Activated T-helper 1 cell treated with anti-CD3 and anti-CD28 coated beads, Interleukin-12 subunit alpha, Interleukin-12 subunit beta, Interleukin-2, Interleukin-4 antibody, amounts not matched to agents 30 ng/mL and 10 ng/mL and 1 ng/mL, durations not matched to agents 14 hours and 24 hours and 36 hours (primary cell): ENCODE results near the gene RIOK2. TPM values are rescaled to one million over a fixed set of nuclear protein-coding genes. Genes with fewer than 3 reads are reported as not detected.

Experiments used
- DNase-seq: peaks from one replicate; pipeline ENCODE4 v3.0.0; 2021; ENCODE audit warnings: low spot score
- H3K27ac Mint-ChIP-seq: one replicate; pipeline ENCODE4 v1.8.0; 2021; ENCODE audit warnings: mild to moderate bottlenecking, mixed read lengths
- H3K27me3 Mint-ChIP-seq: one replicate; pipeline ENCODE4 v1.8.0; 2022; ENCODE audit warnings: mild to moderate bottlenecking, moderate library complexity, mixed read lengths; ENCODE audit not compliant: insufficient read depth
- H3K36me3 Mint-ChIP-seq: one replicate; pipeline ENCODE4 v1.8.0; 2021; ENCODE audit warnings: low read depth, mixed read lengths
- H3K4me1 Mint-ChIP-seq: one replicate; pipeline ENCODE4 v1.8.0; 2021; ENCODE audit warnings: low read depth, mixed read lengths
- H3K4me3 Mint-ChIP-seq: one replicate; pipeline ENCODE4 v1.8.0; 2021; ENCODE audit warnings: mild to moderate bottlenecking, moderate library complexity, mixed read lengths
- H3K9me3 Mint-ChIP-seq: one replicate; pipeline ENCODE4 v1.8.0; 2021; ENCODE audit warnings: mixed read lengths
- intact Hi-C: fragments of 100-400 bp; cut with micrococcal nuclease; formaldehyde crosslinking; loops from one replicate; pipeline ENCODE4 v1.15.1; 2024
- total RNA-seq: library from RNA; stranded (reverse); gene quantifications from 2 replicates; pipeline ENCODE4 v1.2.3, GENCODE V29; 2022

Gene RIOK2
- 37.2 and 47.2 TPM in 2 replicates for total RNA-seq

- peak within 1 kb of the TSS; percentile 100 for H3K27ac Mint-ChIP-seq
- H3K4me3 Mint-ChIP-seq, result peak within 1 kb of the TSS; percentile 91
- H3K4me1 Mint-ChIP-seq, result peaks cover 42% of the 10 kb centered on the region
- intact Hi-C loops, result loop anchor here (1.0 to 10.0 kb wide), 12 partner anchors 21 to 1744 kb away; partner anchors contain the start of genes CAST, ELL2, ERAP1 and RFESD
- peaks cover 7% of the 10 kb centered on the region for H3K9me3 Mint-ChIP-seq
- DNase-seq, result peak; percentile 86
- H3K27me3 Mint-ChIP-seq, result peaks cover 9% of the 10 kb centered on the region
- peaks cover 29% of the 10 kb centered on the region for H3K36me3 Mint-ChIP-seq
Measured at GRCh38 chr5:97183100-97183929, at the start of gene RIOK2. Gene RIOK2 (minus strand): TSS chr5:97183247. CDS start chr5:97183191, 56 bp downstream.

- no peak overlapping the region for H3K4me3 Mint-ChIP-seq
- intact Hi-C loops, result loop anchor here (1.0 to 2.0 kb wide), 3 partner anchors 304 to 1565 kb away; no protein-coding TSS in a partner anchor
- DNase-seq, result peak; percentile 8
Measured at GRCh38 chr5:97231025-97231636, 48.1 kb upstream of the RIOK2 start.

GRCh38 chr5:97229688-97230285 lies 46.7 kb upstream of the RIOK2 start:
- H3K4me3 Mint-ChIP-seq, result no peak overlapping the region
- H3K27me3 Mint-ChIP-seq, result peaks cover 2% of the 10 kb centered on the region
- no peak for DNase-seq
- intact Hi-C loops, result loop anchor here (2.0 kb wide), 2 partner anchors 305 to 1119 kb away; no protein-coding TSS in a partner anchor
- H3K27ac Mint-ChIP-seq, result no peak overlapping the region
- no peaks in the 10 kb centered on the region for H3K36me3 Mint-ChIP-seq
- no peaks in the 10 kb centered on the region for H3K4me1 Mint-ChIP-seq
- H3K9me3 Mint-ChIP-seq, result no peaks in the 10 kb centered on the region

More at GRCh38 chr5:97231025-97231636, 48.1 kb upstream of the RIOK2 start:
- Mint-ChIP-seq H3K36me3 (no peaks in the 10 kb centered on the region), H3K4me1 (no peaks in the 10 kb centered on the region), H3K27me3 (peaks cover 2% of the 10 kb centered on the region), H3K27ac (no peak overlapping the region), H3K9me3 (no peaks in the 10 kb centered on the region)

- no peak for DNase-seq
- intact Hi-C loops, result no loop called here
Measured at GRCh38 chr5:97229196-97229595, 46.1 kb upstream of the RIOK2 start.

DNA sequence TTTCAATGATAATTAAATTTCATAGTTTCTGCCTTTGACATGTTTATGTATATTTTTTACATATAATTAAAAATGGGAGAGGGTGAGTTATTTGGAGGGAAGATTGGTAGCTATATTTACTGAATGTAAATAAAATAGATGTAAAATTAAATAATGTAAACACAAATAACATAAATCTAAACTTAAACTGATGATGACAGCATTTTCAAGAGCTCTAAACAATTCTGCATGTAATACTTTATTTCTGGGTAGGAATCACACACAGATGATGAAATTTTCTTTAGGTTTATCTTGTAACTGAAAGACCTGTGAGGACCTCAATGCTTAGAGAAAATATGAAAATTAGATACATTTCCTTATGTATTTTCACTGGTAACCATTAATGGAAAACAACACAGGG lies 42.2 kb upstream of the RIOK2 start:
- no peak overlapping the region for H3K4me3 Mint-ChIP-seq
- no peak overlapping the region for H3K27ac Mint-ChIP-seq
- DNase-seq, result no peak
- no peaks in the 10 kb centered on the region for H3K36me3 Mint-ChIP-seq
- no peaks in the 10 kb centered on the region for H3K9me3 Mint-ChIP-seq
- intact Hi-C loops, result no loop called here
- H3K27me3 Mint-ChIP-seq, result peaks cover 2% of the 10 kb centered on the region
- no peaks in the 10 kb centered on the region for H3K4me1 Mint-ChIP-seq

More at GRCh38 chr5:97229196-97229595, 46.1 kb upstream of the RIOK2 start:
- Mint-ChIP-seq H3K4me1 (no peaks in the 10 kb centered on the region), H3K36me3 (no peaks in the 10 kb centered on the region), H3K27me3 (peaks cover 2% of the 10 kb centered on the region), H3K9me3 (no peaks in the 10 kb centered on the region), H3K4me3 (no peak overlapping the region), H3K27ac (no peak overlapping the region)

- intact Hi-C loops, result no loop called here
- Mint-ChIP-seq H3K36me3 (no peaks in the 10 kb centered on the region), H3K9me3 (no peaks in the 10 kb centered on the region), H3K27me3 (peaks cover 2% of the 10 kb centered on the region), H3K4me1 (no peaks in the 10 kb centered on the region), H3K27ac (no peak overlapping the region), H3K4me3 (no peak overlapping the region)
- no peak for DNase-seq
Measured at GRCh38 chr5:97224112-97224750, 41.2 kb upstream of the RIOK2 start.

- Mint-ChIP-seq H3K27ac (no peak overlapping the region), H3K4me1 (no peaks in the 10 kb centered on the region), H3K9me3 (no peaks in the 10 kb centered on the region), H3K36me3 (no peaks in the 10 kb centered on the region), H3K4me3 (no peak overlapping the region), H3K27me3 (peaks cover 2% of the 10 kb centered on the region)
- DNase-seq, result no peak
- intact Hi-C loops, result no loop called here
Measured at GRCh38 chr5:97223596-97223995, 40.5 kb upstream of the RIOK2 start.

DNA sequence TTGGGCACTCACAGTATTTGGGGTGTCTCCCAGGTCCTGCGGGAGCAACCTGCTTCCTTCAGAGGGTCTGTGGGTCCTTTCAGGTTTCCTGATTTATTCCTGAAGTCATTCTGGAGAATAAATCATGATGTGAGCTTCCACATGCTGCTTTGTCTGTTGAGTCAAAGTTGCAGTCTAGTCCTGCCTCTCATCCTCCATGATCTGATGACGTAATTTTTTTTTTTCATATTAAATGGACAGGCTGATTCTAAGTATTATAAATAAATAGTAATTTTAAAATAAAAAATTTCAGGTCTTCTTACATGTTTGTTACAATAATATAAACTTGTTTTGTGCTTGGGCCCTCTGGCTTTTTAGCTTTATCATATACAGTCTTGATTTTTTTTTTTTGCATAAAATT lies 26.3 kb upstream of the RIOK2 start:
- Mint-ChIP-seq H3K36me3 (no peaks in the 10 kb centered on the region), H3K9me3 (peaks cover 2% of the 10 kb centered on the region), H3K27ac (no peak overlapping the region), H3K4me1 (no peaks in the 10 kb centered on the region), H3K4me3 (no peak overlapping the region), H3K27me3 (peaks cover 8% of the 10 kb centered on the region)
- no peak for DNase-seq
- intact Hi-C loops, result no loop called here

DNA sequence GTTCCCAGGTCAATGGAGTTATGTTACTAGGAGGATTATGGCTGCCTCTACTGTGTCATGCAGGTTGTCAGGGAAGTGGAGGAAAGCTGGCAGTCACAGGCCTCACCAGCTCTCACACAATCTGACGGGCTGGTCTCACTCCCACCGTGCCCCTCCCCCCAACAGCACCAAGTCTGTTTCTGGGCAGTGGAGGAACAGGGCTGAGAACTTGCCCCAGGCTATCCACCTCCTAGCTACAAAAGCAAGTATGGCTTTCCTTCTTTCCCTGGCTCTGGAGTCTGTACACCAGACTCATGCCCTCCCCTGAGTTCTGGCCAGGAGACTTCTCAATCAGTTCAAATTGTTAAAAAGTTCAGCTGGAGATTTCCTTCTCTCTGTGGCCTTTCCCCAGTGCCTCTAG lies 25.7 kb upstream of the RIOK2 start:
- intact Hi-C loops, result no loop called here
- Mint-ChIP-seq H3K4me1 (no peaks in the 10 kb centered on the region), H3K36me3 (no peaks in the 10 kb centered on the region), H3K9me3 (no peaks in the 10 kb centered on the region), H3K4me3 (no peak overlapping the region), H3K27me3 (peaks cover 8% of the 10 kb centered on the region), H3K27ac (no peak overlapping the region)
- no peak for DNase-seq

DNA sequence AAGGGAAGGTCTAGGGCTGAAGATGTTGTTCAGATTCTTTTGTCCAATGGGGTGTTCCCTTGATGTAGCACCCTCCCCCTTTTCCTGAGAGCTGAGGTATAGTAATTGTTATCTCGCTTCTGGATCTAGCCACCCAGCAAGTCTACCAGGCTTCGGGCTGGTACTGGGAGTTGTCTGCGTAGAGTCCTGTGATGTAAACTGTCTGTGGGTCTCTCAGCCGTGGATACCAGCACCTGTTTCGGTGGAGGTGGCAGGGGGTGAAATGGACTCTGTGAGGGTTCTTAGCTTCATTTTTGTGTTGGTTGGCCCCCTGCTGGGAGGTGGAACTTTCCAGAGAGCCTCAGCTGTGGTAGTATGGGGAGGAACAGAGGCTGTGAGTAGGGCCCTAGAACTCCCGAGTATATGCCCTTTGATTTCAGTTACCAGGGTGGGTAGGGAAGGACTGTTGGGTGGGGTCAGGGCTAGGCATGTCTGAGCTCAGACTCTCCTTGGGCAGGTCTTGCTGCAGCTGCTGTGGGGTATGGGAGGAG lies 25.2 kb upstream of the RIOK2 start:
- H3K27ac Mint-ChIP-seq, result no peak overlapping the region
- intact Hi-C loops, result no loop called here
- H3K4me3 Mint-ChIP-seq, result no peak overlapping the region
- H3K9me3 Mint-ChIP-seq, result no peaks in the 10 kb centered on the region
- H3K27me3 Mint-ChIP-seq, result peaks cover 8% of the 10 kb centered on the region
- H3K36me3 Mint-ChIP-seq, result no peaks in the 10 kb centered on the region
- no peak for DNase-seq
- no peaks in the 10 kb centered on the region for H3K4me1 Mint-ChIP-seq

- peaks cover 25% of the 10 kb centered on the region for H3K9me3 Mint-ChIP-seq
- no peaks in the 10 kb centered on the region for H3K27me3 Mint-ChIP-seq
- peaks cover 5% of the 10 kb centered on the region for H3K4me1 Mint-ChIP-seq
- intact Hi-C loops, result no loop called here
- DNase-seq, result no peak
- H3K4me3 Mint-ChIP-seq, result no peak overlapping the region
- no peaks in the 10 kb centered on the region for H3K36me3 Mint-ChIP-seq
- H3K27ac Mint-ChIP-seq, result no peak overlapping the region
Measured at GRCh38 chr5:97194366-97194765, 11.3 kb upstream of the RIOK2 start.

DNA sequence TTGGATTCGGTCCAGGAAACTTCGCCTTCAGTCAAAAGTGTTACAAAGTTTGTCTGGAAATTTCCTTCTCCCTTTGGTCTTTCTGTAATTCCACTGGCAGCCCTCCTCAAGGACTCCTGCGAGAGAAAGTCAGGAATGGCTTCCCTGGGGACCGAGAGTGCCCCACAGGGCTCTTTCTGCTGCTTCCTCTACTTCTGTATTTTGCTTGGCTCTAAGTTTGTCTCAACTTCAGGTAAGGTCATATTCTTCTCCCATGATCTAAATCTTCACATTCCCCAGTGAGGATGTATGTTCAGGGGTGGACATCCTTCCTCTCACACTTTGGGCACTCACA lies 10.3 kb upstream of the RIOK2 start:
- H3K9me3 Mint-ChIP-seq, result peaks cover 25% of the 10 kb centered on the region
- no peak overlapping the region for H3K4me3 Mint-ChIP-seq

More for the DNA sequence above, 10.3 kb upstream of the RIOK2 start:
- Mint-ChIP-seq H3K27me3 (peaks cover 1% of the 10 kb centered on the region), H3K4me1 (peaks cover 5% of the 10 kb centered on the region), H3K27ac (no peak overlapping the region), H3K36me3 (no peaks in the 10 kb centered on the region)
- intact Hi-C loops, result no loop called here
- no peak for DNase-seq
